IMR-90 (cell line): ENCODE data around the gene COL15A1.

Experiments
- BHLHE40 ChIP-seq: fragments of 150-350 bp; IDR thresholded peaks from 2 replicates; pipeline ENCODE4 v1.6.1; 2016; ENCODE audit warnings: mild to moderate bottlenecking, low read depth, low read length
- CEBPB ChIP-seq: IDR thresholded peaks from 2 replicates; pipeline ENCODE4 v1.6.1; 2012; ENCODE audit warnings: low read depth, low read length, improper control_type of control experiment
- FOS ChIP-seq: fragments of 150-350 bp; IDR thresholded peaks from 2 replicates; pipeline ENCODE4 v1.6.1; 2016; ENCODE audit warnings: low read depth, low read length
- MAZ ChIP-seq: IDR thresholded peaks from 2 replicates; pipeline ENCODE4 v1.6.1; 2012; ENCODE audit warnings: low read depth, mild to moderate bottlenecking, low read length, improper control_type of control experiment, moderate library complexity, borderline replicate concordance
- MXI1 ChIP-seq: IDR thresholded peaks from 2 replicates; pipeline ENCODE4 v1.6.1; 2012; ENCODE audit warnings: low read depth, mild to moderate bottlenecking, low read length, moderate library complexity, borderline replicate concordance
- POLR2A ChIP-seq: IDR thresholded peaks from 2 replicates; pipeline ENCODE4 v1.6.1; 2012; ENCODE audit warnings: mild to moderate bottlenecking, low read depth, low read length
- RAD21 ChIP-seq: IDR thresholded peaks from 2 replicates; pipeline ENCODE4 v1.6.1; 2012; ENCODE audit warnings: low read length, improper control_type of control experiment
- RCOR1 ChIP-seq: IDR thresholded peaks from 2 replicates; pipeline ENCODE4 v1.6.1; 2012; ENCODE audit warnings: mild to moderate bottlenecking, low read length, improper control_type of control experiment; ENCODE audit not compliant: insufficient replicate concordance
- RFX5 ChIP-seq: IDR thresholded peaks from 2 replicates; pipeline ENCODE4 v1.8.0; 2012; ENCODE audit warnings: low read depth, mild to moderate bottlenecking, low read length, moderate library complexity
- TF ChIP-seq, protein P1 (sequence below): conservative IDR thresholded peaks from 2 replicates; pipeline ENCODE4 v1.5.1; 2012; ENCODE audit warnings: mild to moderate bottlenecking, low read depth, low read length, improper control_type of control experiment

DNA sequence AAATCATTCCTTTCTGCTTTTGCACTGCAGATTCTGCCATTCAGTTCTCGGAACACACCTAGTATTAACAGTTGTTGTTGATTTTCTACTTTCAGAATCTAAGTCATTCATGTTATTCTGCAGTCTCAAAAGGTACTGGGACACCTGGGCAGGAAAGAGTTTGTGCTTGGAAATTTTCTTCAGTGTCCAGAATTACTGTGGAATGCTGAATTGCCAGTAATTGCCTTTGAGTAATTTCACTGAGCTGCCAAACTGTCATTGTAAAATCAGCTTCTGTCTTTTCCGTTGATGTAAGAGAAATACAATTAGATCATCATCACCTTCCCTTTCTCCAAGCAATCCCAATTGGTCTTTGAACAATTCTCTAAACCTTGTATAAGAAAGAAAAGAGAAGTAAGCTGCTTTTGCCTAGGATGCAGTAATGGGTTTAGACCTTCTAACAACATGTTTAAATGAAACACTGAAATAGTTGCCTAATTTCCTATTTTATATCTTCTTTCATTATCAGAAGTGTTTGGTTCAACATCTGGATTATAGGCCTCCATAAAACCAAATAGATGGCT lies 85.5 kb downstream of the COL15A1 start:
- no peak for TF ChIP-seq BHLHE40
- no peak for TF ChIP-seq MAZ
- TF ChIP-seq, protein P1, sequence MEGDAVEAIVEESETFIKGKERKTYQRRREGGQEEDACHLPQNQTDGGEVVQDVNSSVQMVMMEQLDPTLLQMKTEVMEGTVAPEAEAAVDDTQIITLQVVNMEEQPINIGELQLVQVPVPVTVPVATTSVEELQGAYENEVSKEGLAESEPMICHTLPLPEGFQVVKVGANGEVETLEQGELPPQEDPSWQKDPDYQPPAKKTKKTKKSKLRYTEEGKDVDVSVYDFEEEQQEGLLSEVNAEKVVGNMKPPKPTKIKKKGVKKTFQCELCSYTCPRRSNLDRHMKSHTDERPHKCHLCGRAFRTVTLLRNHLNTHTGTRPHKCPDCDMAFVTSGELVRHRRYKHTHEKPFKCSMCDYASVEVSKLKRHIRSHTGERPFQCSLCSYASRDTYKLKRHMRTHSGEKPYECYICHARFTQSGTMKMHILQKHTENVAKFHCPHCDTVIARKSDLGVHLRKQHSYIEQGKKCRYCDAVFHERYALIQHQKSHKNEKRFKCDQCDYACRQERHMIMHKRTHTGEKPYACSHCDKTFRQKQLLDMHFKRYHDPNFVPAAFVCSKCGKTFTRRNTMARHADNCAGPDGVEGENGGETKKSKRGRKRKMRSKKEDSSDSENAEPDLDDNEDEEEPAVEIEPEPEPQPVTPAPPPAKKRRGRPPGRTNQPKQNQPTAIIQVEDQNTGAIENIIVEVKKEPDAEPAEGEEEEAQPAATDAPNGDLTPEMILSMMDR, result no peak
- TF ChIP-seq RAD21, result no peak
- TF ChIP-seq POLR2A, result no peak
- no peak for TF ChIP-seq FOS
- TF ChIP-seq RCOR1, result no peak
- TF ChIP-seq CEBPB, result no peak
- TF ChIP-seq RFX5, result no peak
- TF ChIP-seq MXI1, result no peak
